Astrocyte (in vitro differentiated cells and primary cell): ENCODE measurements around the gene RGS19. TPM values are rescaled to one million over a fixed set of nuclear protein-coding genes. Genes with fewer than 3 reads are reported as not detected.

ENCODE experiments used
- DNase-seq: peaks from one replicate; pipeline ENCODE4 v3.0.0-alpha.2; 2010; ENCODE audit warnings: low read depth
- FAIRE-seq: peaks from 2 replicates; lab custom pipeline; 2011; peaks lifted over from hg19 to GRCh38; lab: Jason Lieb, UNC
- H2AFZ ChIP-seq: 2 replicates; pipeline ENCODE4 v1.6.0; 2012; ENCODE audit warnings: low read depth, low read length, inconsistent platforms
- H3K27ac ChIP-seq: 2 replicates; pipeline ENCODE4 v1.5.1; 2011; ENCODE audit warnings: low read depth, low read length, inconsistent platforms
- H3K27me3 ChIP-seq: 2 replicates; pipeline ENCODE4 v1.6.0; 2011; ENCODE audit warnings: low read length, inconsistent platforms; ENCODE audit not compliant: insufficient read depth
- H3K36me3 ChIP-seq: 2 replicates; pipeline ENCODE4 v1.5.1; 2011; ENCODE audit warnings: low read length, inconsistent platforms; ENCODE audit not compliant: insufficient read depth
- H3K4me1 ChIP-seq: 2 replicates; pipeline ENCODE4 v1.5.1; 2011; ENCODE audit warnings: low read length, inconsistent platforms; ENCODE audit not compliant: insufficient read depth
- H3K4me2 ChIP-seq: 2 replicates; pipeline ENCODE4 v1.6.0; 2012; ENCODE audit warnings: low read length, inconsistent platforms
- H3K4me3 ChIP-seq: 2 replicates; pipeline ENCODE4 v1.5.1; 2011; ENCODE audit warnings: low read depth, mild to moderate bottlenecking, low read length, inconsistent platforms; ENCODE audit not compliant: insufficient read depth
- H3K79me2 ChIP-seq: 2 replicates; pipeline ENCODE4 v1.6.0; 2012; ENCODE audit warnings: mild to moderate bottlenecking, low read length, inconsistent platforms; ENCODE audit not compliant: insufficient read depth
- H3K9ac ChIP-seq: 2 replicates; pipeline ENCODE4 v1.6.0; 2012; ENCODE audit warnings: mild to moderate bottlenecking, low read length, inconsistent platforms
- H3K9me3 ChIP-seq: 2 replicates; pipeline ENCODE4 v1.5.1; 2012; ENCODE audit warnings: low read depth, mild to moderate bottlenecking, low read length, inconsistent platforms; ENCODE audit not compliant: insufficient read depth
- H4K20me1 ChIP-seq: 2 replicates; pipeline ENCODE4 v1.6.0; 2012; ENCODE audit warnings: low read length, inconsistent platforms; ENCODE audit not compliant: insufficient read depth
- H3K27ac Mint-ChIP-seq: one replicate; pipeline ENCODE4 v1.8.0; 2021; ENCODE audit warnings: mild to moderate bottlenecking, mixed read lengths; ENCODE audit not compliant: unreplicated experiment
- H3K27me3 Mint-ChIP-seq: one replicate; pipeline ENCODE4 v1.8.0; 2021; ENCODE audit warnings: low read depth, mixed read lengths; ENCODE audit not compliant: unreplicated experiment
- H3K36me3 Mint-ChIP-seq: one replicate; pipeline ENCODE4 v1.8.0; 2021; ENCODE audit warnings: low read depth, mixed read lengths; ENCODE audit not compliant: unreplicated experiment
- H3K4me1 Mint-ChIP-seq: one replicate; pipeline ENCODE4 v1.8.0; 2021; ENCODE audit warnings: low read depth, mixed read lengths; ENCODE audit not compliant: unreplicated experiment
- H3K4me3 Mint-ChIP-seq: one replicate; pipeline ENCODE4 v1.8.0; 2021; ENCODE audit warnings: mild to moderate bottlenecking, moderate library complexity, mixed read lengths; ENCODE audit not compliant: unreplicated experiment
- H3K9me3 Mint-ChIP-seq: one replicate; pipeline ENCODE4 v1.8.0; 2021; ENCODE audit warnings: mild to moderate bottlenecking, mixed read lengths; ENCODE audit not compliant: unreplicated experiment
- EZH2 ChIP-seq: IDR thresholded peaks from 2 replicates; pipeline ENCODE4 v1.6.1; 2012; ENCODE audit warnings: mild to moderate bottlenecking, low read length, inconsistent platforms; ENCODE audit not compliant: insufficient read depth
- total RNA-seq: library from RNA; stranded (reverse); gene quantifications from 2 replicates; pipeline ENCODE4 v1.2.1, GENCODE V29; 2021
- TF ChIP-seq, protein P1 (sequence below): IDR thresholded peaks from 2 replicates; pipeline ENCODE4 v1.5.1; 2011; ENCODE audit warnings: low read depth, mild to moderate bottlenecking, inconsistent platforms, low read length, moderate library complexity; ENCODE audit not compliant: insufficient read depth

The RGS19 gene
- total RNA-seq, 1 donor from 2014 or later, result 18.3 TPM

DNA sequence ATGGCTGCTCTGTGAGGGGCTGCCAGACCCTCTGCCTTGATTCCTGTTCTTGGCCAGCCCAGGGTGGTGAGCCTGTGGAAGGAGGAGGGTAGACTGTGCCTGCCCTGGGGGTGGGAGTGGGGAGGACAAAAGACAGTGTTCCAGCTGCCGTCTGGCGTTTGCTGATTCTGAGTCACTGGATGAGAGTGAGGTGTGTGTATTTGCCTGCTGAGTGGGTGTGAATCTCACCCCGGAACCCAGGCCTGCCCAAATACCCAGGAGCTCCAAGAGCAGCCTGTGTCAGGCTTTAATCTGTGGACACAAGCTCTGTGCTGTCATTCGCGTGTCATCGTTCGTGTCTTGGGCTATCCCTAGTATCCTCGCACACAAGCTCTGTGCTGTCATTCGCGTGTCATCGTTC lies 7.5 kb upstream of the RGS19 start:
- H3K27me3 ChIP-seq, result peaks cover 43% of the 10 kb centered on the region
- H3K9me3 ChIP-seq, result peaks cover 2% of the 10 kb centered on the region
- H3K27ac Mint-ChIP-seq, result no peak overlapping the region
- no peaks in the 10 kb centered on the region for H3K36me3 Mint-ChIP-seq
- FAIRE-seq, result no peak
- peaks cover 8% of the 10 kb centered on the region for H3K4me1 ChIP-seq
- H3K4me2 ChIP-seq, result no peak overlapping the region
- peaks cover 9% of the 10 kb centered on the region for H4K20me1 ChIP-seq
- no peak overlapping the region for H3K4me3 ChIP-seq
- peaks cover 4% of the 10 kb centered on the region for H3K9me3 Mint-ChIP-seq
- no peak overlapping the region for H3K4me3 Mint-ChIP-seq
- TF ChIP-seq EZH2, result no peak
- TF ChIP-seq, protein P1, sequence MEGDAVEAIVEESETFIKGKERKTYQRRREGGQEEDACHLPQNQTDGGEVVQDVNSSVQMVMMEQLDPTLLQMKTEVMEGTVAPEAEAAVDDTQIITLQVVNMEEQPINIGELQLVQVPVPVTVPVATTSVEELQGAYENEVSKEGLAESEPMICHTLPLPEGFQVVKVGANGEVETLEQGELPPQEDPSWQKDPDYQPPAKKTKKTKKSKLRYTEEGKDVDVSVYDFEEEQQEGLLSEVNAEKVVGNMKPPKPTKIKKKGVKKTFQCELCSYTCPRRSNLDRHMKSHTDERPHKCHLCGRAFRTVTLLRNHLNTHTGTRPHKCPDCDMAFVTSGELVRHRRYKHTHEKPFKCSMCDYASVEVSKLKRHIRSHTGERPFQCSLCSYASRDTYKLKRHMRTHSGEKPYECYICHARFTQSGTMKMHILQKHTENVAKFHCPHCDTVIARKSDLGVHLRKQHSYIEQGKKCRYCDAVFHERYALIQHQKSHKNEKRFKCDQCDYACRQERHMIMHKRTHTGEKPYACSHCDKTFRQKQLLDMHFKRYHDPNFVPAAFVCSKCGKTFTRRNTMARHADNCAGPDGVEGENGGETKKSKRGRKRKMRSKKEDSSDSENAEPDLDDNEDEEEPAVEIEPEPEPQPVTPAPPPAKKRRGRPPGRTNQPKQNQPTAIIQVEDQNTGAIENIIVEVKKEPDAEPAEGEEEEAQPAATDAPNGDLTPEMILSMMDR, result no peak
- no peak overlapping the region for H3K9ac ChIP-seq
- H2AFZ ChIP-seq, result no peak overlapping the region
- no peaks in the 10 kb centered on the region for H3K36me3 ChIP-seq
- no peak for DNase-seq
- peaks cover 44% of the 10 kb centered on the region for H3K27me3 Mint-ChIP-seq
- H3K79me2 ChIP-seq, result no peaks in the 10 kb centered on the region
- no peaks in the 10 kb centered on the region for H3K4me1 Mint-ChIP-seq
- no peak overlapping the region for H3K27ac ChIP-seq

DNA sequence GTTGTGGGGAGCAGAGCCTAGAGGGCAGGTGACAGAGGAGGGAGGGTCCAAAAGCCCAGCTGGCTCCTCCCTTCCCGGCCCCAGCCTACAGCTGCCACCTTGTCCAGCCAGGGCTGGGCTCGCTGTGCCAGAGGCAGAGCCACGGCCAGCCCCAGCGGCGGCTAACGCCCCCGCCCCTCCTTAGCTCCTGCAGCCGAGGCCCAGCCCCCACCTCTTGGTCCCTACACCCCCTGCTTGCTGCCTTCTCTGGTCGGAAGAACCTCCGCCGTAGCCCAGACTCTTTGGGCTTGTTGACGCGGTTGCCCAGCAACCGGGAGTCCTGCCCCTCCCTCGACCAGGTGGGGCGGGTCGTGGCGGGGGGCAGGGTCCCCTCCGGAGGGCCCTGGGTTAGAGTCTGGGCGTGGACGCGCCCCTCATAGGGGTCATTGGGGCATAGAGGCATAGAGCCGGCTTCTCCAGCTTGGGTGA lies 5.4 kb upstream of the RGS19 start:
- peaks cover 38% of the 10 kb centered on the region for H3K27me3 ChIP-seq
- H2AFZ ChIP-seq, result no peak overlapping the region
- no peak overlapping the region for H3K4me3 ChIP-seq

More for the DNA sequence above, 5.4 kb upstream of the RGS19 start:
- H3K4me1 Mint-ChIP-seq, result no peaks in the 10 kb centered on the region
- no peak overlapping the region for H3K9ac ChIP-seq
- DNase-seq (no peak), FAIRE-seq (no peak)
- H3K4me3 Mint-ChIP-seq, result peak overlapping the region; percentile 89
- H3K27me3 Mint-ChIP-seq, result peaks cover 32% of the 10 kb centered on the region
- no peak overlapping the region for H3K27ac ChIP-seq
- peaks cover 8% of the 10 kb centered on the region for H3K4me1 ChIP-seq
- TF ChIP-seq, protein P1, result no peak
- peak; percentile 61 for TF ChIP-seq EZH2
- peaks cover 9% of the 10 kb centered on the region for H4K20me1 ChIP-seq
- H3K27ac Mint-ChIP-seq, result no peak overlapping the region
- no peak overlapping the region for H3K4me2 ChIP-seq
- H3K9me3 ChIP-seq, result peaks cover 2% of the 10 kb centered on the region
- peaks cover 4% of the 10 kb centered on the region for H3K9me3 Mint-ChIP-seq
- no peaks in the 10 kb centered on the region for H3K36me3 Mint-ChIP-seq
- H3K36me3 ChIP-seq, result no peaks in the 10 kb centered on the region
- H3K79me2 ChIP-seq, result no peaks in the 10 kb centered on the region
